Measurements from ENCODE around the gene AP3B1.
A peak's percentile ranks its signal among the peaks of the same experiment; 100 is the strongest.
"Not testable (repeated sequence)": the region's sequence is repeated elsewhere in the genome, so short reads cannot be mapped to it uniquely, and the experiment has no call there.

The AP3B1 gene

GRCh38 chr5:78108564-78108963, 185.9 kb downstream of the AP3B1 start:
- no peak for DNase-seq
- in situ Hi-C loops (cut with HindIII; ENCODE audit: low pct_ligation_motif_present, low pct_unique_long_range_greater_than_20kb, low sequenced_read_pairs): no loop called here

DNA sequence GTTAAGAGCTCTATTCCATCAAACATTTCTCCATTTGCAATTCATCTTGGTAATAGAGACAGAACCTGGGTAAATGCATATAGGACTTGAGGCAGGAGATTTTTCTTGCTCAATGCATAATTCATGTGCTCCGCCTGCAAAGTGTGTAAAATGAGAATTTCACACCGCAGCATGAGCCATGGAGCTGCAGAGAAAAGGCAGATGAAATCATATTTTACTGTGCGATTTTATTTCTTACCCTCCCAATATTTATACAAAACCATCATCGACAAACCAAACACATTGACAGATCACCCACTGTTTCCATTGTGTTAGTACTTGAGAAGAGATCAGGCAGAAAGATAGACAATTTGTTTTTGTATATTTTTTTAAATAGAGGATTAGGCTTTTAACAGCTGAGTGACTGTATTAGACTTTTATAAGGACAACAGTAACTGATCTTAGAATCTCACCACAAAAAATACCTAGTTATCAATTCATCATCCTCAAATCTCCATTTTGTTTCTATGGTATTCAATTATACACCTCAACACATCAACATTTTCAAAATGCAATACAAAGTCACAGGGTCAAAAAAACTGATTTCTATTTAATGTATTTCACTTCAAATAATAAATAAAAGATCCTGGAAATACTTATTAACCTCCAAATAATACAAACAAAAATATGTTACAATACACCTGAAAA, 191.1 kb downstream of the AP3B1 start:
- in situ Hi-C loops (cut with HindIII; ENCODE audit: low pct_ligation_motif_present, low pct_unique_long_range_greater_than_20kb, low sequenced_read_pairs): no loop called here

GRCh38 chr5:78102500-78102899, 192.0 kb downstream of the AP3B1 start:
- DNase-seq: no peak
- in situ Hi-C loops (cut with HindIII; ENCODE audit: low pct_ligation_motif_present, low pct_unique_long_range_greater_than_20kb, low sequenced_read_pairs): no loop called here

More for the DNA sequence above, 191.1 kb downstream of the AP3B1 start:
- no peak for DNase-seq

DNA sequence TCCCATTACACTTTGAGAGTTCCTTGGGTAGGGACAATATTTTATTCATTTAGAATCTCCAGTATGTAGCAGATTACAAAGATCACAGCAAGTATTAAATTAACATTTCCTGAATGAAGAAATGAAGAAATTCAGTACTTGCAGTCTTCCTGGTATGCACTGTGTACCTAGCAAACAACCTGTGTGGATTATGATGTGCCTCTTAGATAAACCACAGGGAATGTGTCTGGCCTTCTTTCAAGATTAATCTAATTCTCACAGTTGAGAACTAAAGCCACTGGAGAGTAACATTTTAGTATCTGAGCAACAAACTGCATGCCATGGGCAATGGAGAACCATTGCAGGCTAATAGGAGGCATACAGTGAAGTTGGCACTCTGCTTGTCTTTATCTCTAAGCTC, 199.4 kb downstream of the AP3B1 start:
- in situ Hi-C loops (cut with HindIII; ENCODE audit: low pct_ligation_motif_present, low pct_unique_long_range_greater_than_20kb, low sequenced_read_pairs): no loop called here
- DNase-seq: no peak

DNA sequence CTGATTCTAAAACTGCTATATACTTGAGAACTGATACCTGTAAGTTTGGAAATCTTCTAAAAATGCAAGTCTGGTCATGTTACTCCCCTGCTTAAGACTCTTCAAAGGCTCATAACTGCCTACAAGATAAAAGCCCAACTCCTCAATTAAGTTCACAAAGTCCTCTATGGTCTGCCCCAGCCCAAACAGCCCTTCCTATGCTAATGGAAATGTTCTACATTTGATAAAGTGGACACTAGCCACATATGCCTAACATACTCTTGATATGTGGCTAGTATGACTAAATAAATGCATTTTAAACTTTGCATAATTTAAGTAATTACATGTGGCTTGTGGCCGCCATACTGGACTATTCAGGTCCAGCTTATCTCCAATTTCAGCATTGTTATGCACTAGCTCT, 204.5 kb downstream of the AP3B1 start:
- in situ Hi-C loops (cut with HindIII; ENCODE audit: low pct_ligation_motif_present, low pct_unique_long_range_greater_than_20kb, low sequenced_read_pairs): no loop called here
- no peak for DNase-seq

DNA sequence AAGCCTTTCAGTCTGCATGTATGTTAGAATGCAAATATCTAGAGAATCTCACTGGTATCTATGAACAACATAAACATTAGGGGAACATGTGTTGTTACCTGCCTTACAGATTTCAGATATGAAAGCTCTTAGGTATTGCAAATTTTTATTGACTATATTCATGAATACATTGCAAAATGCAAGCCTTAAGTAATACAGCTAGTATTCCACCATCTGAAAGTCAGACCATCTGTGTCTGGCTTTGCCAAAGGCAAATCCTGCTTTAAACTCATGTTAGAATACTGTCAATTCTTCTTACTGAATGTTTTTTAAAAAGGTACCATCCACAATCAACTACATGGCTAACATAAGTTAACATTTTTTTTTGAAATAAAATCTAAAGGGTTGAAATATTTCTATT, 215.6 kb downstream of the AP3B1 start:
- DNase-seq: no peak
- in situ Hi-C loops (cut with HindIII; ENCODE audit: low pct_ligation_motif_present, low pct_unique_long_range_greater_than_20kb, low sequenced_read_pairs): no loop called here

DNA sequence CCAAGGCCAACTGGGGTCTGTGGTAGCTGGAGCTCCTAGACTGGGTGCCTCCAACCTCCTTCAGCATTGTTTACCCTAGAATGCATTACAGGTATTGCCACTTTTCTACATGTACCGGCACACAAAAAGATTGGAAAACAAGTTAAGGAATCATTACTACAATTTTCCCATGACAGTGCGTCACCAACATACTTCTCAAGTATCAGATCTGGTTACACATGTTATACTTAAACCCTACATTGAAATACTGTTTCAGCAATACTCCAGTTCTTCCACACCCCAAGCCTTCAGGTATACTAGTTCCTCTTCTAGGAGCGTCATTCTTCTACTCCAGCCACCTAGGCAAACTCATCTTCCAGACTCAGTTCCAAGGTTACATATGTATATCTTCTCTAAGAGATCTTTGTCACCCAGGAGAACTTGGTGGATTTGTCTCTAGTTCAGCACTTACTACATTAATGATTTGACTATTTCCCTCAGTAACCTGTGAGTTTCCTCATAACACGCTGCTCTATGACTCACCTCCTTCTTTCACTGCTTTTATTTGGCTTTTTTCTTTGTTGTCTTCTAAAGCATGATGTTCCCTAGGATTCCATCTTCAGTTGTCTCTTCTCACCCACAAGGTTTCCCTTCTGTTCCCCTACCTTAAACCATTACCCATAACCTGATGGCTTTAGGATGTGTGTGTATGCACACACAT, 217.0 kb downstream of the AP3B1 start:
- no peak for DNase-seq
- in situ Hi-C loops (cut with HindIII; ENCODE audit: low pct_ligation_motif_present, low pct_unique_long_range_greater_than_20kb, low sequenced_read_pairs): no loop called here

DNA sequence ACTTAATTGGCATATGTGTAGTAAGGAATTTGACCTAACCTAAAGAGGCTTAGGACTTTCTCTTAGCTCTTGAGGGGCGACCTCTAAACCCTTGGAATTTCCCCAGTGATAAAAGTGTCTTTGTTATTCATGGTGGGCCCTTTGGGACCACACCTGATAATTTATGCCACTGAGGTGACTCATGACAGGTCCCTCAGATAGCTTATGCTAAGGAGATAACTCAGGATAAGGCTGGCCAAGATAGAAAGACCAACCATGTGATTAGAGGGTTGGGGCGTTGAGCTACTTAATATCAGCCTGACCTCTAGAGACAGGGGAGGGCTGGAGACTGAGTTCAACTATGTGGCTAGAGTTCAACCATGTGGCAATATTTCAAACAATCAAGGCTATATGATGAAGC, 218.1 kb downstream of the AP3B1 start:
- DNase-seq: no peak
- in situ Hi-C loops (cut with HindIII; ENCODE audit: low pct_ligation_motif_present, low pct_unique_long_range_greater_than_20kb, low sequenced_read_pairs): no loop called here

- in situ Hi-C loops (cut with HindIII; ENCODE audit: low pct_ligation_motif_present, low pct_unique_long_range_greater_than_20kb, low sequenced_read_pairs): no loop called here
- no peak for DNase-seq
These were observed 219.2 kb downstream of the AP3B1 start for GRCh38 chr5:78075301-78075700.

- in situ Hi-C loops (cut with HindIII; ENCODE audit: low pct_ligation_motif_present, low pct_unique_long_range_greater_than_20kb, low sequenced_read_pairs); DNase-seq: not testable (repeated sequence)
These were observed 223.8 kb downstream of the AP3B1 start for GRCh38 chr5:78070691-78071090.

DNA sequence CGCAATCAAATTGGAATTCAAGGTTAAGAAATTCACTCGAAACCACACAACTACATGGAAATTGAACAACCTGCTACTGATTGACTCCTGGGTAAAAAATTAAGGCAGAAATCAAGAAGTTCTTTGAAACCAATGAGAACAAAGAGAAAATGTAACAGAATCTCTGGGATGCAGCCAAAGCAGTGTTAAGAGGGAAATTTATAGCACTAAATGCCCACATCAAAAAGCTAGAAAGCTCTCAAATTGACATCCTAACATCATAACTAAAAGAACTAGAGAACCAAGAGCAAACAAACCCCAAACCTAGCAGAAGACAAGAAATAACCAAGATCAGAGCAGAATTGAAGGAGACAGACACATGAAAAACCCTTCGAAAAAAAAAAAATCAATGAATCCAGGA, 226.9 kb downstream of the AP3B1 start:
- in situ Hi-C loops (cut with HindIII; ENCODE audit: low pct_ligation_motif_present, low pct_unique_long_range_greater_than_20kb, low sequenced_read_pairs): not testable (repeated sequence)

GRCh38 chr5:78066722-78067121, 227.8 kb downstream of the AP3B1 start:
- in situ Hi-C loops (cut with HindIII; ENCODE audit: low pct_ligation_motif_present, low pct_unique_long_range_greater_than_20kb, low sequenced_read_pairs); DNase-seq: not testable (repeated sequence)

More for the DNA sequence above, 226.9 kb downstream of the AP3B1 start:
- DNase-seq: not testable (repeated sequence)

DNA sequence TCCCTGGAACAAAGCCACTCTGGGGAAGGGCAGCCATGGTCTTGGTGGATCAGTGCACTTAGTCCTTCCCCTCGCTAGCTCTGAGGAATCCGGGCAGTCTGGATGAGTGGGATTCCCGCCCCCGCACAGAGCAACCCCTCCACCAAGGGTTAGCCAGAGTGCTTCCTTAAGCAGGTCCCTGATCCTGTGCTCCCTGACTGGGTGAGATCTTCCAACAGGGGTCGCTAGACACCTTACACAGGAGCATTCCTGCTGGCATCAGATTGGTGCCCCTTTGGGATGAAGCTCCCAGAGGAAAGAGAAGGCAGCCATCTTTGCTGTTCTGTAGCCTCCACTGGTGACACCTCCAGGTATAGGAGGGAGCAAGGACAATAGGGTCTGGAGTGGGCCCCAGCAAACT, 228.8 kb downstream of the AP3B1 start:
- in situ Hi-C loops (cut with HindIII; ENCODE audit: low pct_ligation_motif_present, low pct_unique_long_range_greater_than_20kb, low sequenced_read_pairs): no loop called here
- peak; percentile 1 for DNase-seq

GRCh38 chr5:78064941-78065472, 229.5 kb downstream of the AP3B1 start:
- DNase-seq: no peak
- in situ Hi-C loops (cut with HindIII; ENCODE audit: low pct_ligation_motif_present, low pct_unique_long_range_greater_than_20kb, low sequenced_read_pairs): no loop called here

DNA sequence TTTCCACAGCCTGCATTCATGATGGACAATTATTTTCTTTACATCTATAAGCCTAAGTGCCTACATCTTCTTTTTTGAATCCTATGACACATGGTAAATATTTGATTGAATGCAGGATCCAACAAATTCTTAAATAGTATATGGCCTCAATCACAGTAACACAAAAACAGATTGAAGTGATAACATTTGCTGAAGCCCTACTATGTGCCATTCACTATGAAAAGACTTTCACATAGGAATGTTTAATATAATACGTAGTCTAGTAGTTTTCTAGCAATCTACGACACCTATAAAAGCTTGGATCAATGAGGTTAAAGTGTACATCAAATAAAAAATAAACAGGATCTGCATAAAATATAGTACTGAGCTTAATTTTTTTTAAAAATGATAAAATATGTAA, 231.0 kb downstream of the AP3B1 start:
- DNase-seq: no peak
- in situ Hi-C loops (cut with HindIII; ENCODE audit: low pct_ligation_motif_present, low pct_unique_long_range_greater_than_20kb, low sequenced_read_pairs): no loop called here

DNA sequence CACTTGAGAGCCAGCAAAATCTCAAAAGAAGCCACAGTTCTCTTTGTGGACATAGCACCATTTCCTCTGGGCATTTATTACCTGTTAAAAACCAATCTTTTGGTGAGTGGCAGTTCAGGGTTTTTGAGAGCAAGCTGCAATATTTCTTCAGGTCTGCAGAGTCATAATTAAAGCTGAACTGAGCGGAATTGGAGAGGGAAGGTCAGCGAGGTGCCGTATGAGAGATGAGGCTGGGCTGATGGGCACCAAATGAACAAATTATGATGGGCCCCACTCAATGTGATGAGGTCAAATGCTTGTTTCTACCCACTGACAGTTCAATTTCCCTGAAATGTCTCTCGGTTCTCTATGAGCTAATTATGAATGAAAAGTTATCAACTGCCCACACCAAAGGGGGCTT, 231.9 kb downstream of the AP3B1 start:
- in situ Hi-C loops (cut with HindIII; ENCODE audit: low pct_ligation_motif_present, low pct_unique_long_range_greater_than_20kb, low sequenced_read_pairs): no loop called here
- DNase-seq: no peak

- DNase-seq: no peak
- in situ Hi-C loops (cut with HindIII; ENCODE audit: low pct_ligation_motif_present, low pct_unique_long_range_greater_than_20kb, low sequenced_read_pairs): no loop called here
These were observed 234.1 kb downstream of the AP3B1 start for GRCh38 chr5:78060421-78060820.

- in situ Hi-C loops (cut with HindIII; ENCODE audit: low pct_ligation_motif_present, low pct_unique_long_range_greater_than_20kb, low sequenced_read_pairs): no loop called here
- no peak for DNase-seq
These were observed 235.9 kb downstream of the AP3B1 start for GRCh38 chr5:78058625-78059024.

- in situ Hi-C loops (cut with HindIII; ENCODE audit: low pct_ligation_motif_present, low pct_unique_long_range_greater_than_20kb, low sequenced_read_pairs): no loop called here
These were observed 237.5 kb downstream of the AP3B1 start for GRCh38 chr5:78056901-78057514.

GRCh38 chr5:78056053-78056452, 238.4 kb downstream of the AP3B1 start:
- no peak for DNase-seq
- in situ Hi-C loops (cut with HindIII; ENCODE audit: low pct_ligation_motif_present, low pct_unique_long_range_greater_than_20kb, low sequenced_read_pairs): no loop called here

More at GRCh38 chr5:78056901-78057514, 237.5 kb downstream of the AP3B1 start:
- no peak for DNase-seq

Data from ACHN (cell line).